Keratinocyte (primary cell): ENCODE data around the gene LRRC51. TPM values are rescaled to one million over a fixed set of nuclear protein-coding genes. Genes with fewer than 3 reads are reported as not detected.

Experiments used
- DNase-seq: peaks from one replicate; pipeline ENCODE4 v3.0.0-alpha.2; 2011; ENCODE audit warnings: low read depth, missing footprints, low spot score
- FAIRE-seq: peaks from 2 replicates; lab custom pipeline; 2011; peaks lifted over from hg19 to GRCh38; lab: Jason Lieb, UNC
- H2AFZ ChIP-seq: 2 replicates; pipeline ENCODE4 v1.6.0; 2012; ENCODE audit warnings: low read length, control low read depth, inconsistent platforms; ENCODE audit not compliant: control insufficient read depth
- H3K27ac ChIP-seq: 2 replicates; pipeline ENCODE4 v1.5.1; 2011; ENCODE audit warnings: low read length; ENCODE audit not compliant: control insufficient read depth, insufficient read depth
- H3K27me3 ChIP-seq: 3 replicates; pipeline ENCODE4 v1.6.0; 2011; ENCODE audit warnings: low read length; ENCODE audit not compliant: control insufficient read depth, insufficient read depth; ENCODE audit errors: extremely low read depth
- H3K36me3 ChIP-seq, 2 experiments: 2 replicates in 1 of 2; 3 replicates in 1 of 2; pipeline ENCODE4 v1.5.1; 2011; ENCODE audit warnings: low read length in 2 of 2, mild to moderate bottlenecking in 1 of 2; ENCODE audit not compliant: control insufficient read depth in 2 of 2, insufficient read depth in 2 of 2; ENCODE audit errors: extremely low read depth in 1 of 2
- H3K4me1 ChIP-seq: 3 replicates; pipeline ENCODE4 v1.5.1; 2011; ENCODE audit warnings: low read length; ENCODE audit not compliant: control insufficient read depth, insufficient read depth; ENCODE audit errors: extremely low read depth
- H3K4me2 ChIP-seq: 3 replicates; pipeline ENCODE4 v1.6.0; 2011; ENCODE audit warnings: low read depth, low read length; ENCODE audit not compliant: control insufficient read depth, insufficient read depth; ENCODE audit errors: extremely low read depth
- H3K4me3 ChIP-seq, 3 experiments: fragments of 200-600 bp in 1 of 3; sonication (generic) in 1 of 3; 2 replicates in 2 of 3; 3 replicates in 1 of 3; pipeline ENCODE4 v1.5.1; 2011 to 2016; ENCODE audit warnings: low read length in 3 of 3, mild to moderate bottlenecking in 3 of 3, control low read depth in 2 of 3, inconsistent platforms in 1 of 3, low read depth in 1 of 3, mixed read lengths in 1 of 3, mixed run types in 1 of 3, moderate library complexity in 1 of 3; ENCODE audit not compliant: control insufficient read depth in 2 of 3, insufficient read depth in 2 of 3; ENCODE audit errors: extremely low read depth in 1 of 3
- H3K79me2 ChIP-seq: 2 replicates; pipeline ENCODE4 v1.6.0; 2012; ENCODE audit warnings: low read length; ENCODE audit not compliant: control insufficient read depth, insufficient read depth
- H3K9ac ChIP-seq: 3 replicates; pipeline ENCODE4 v1.6.0; 2011; ENCODE audit warnings: low read length; ENCODE audit not compliant: control insufficient read depth, insufficient read depth; ENCODE audit errors: extremely low read depth
- H3K9me1 ChIP-seq: 3 replicates; pipeline ENCODE4 v1.6.0; 2011; ENCODE audit warnings: low read length; ENCODE audit not compliant: control insufficient read depth, insufficient read depth; ENCODE audit errors: extremely low read depth
- H3K9me3 ChIP-seq: 2 replicates; pipeline ENCODE4 v1.5.1; 2012; ENCODE audit warnings: low read depth, low read length; ENCODE audit not compliant: control insufficient read depth
- H4K20me1 ChIP-seq: 3 replicates; pipeline ENCODE4 v1.6.0; 2011; ENCODE audit warnings: low read length; ENCODE audit not compliant: control insufficient read depth, insufficient read depth; ENCODE audit errors: extremely low read depth
- CTCF ChIP-seq, 3 experiments: IDR thresholded peaks in 1 of 3; conservative IDR thresholded peaks in 1 of 3; optimal IDR thresholded peaks in 1 of 3; 2 replicates in 2 of 3; 3 replicates in 1 of 3; pipeline versions ENCODE3 to v1.5.1; 2011; ENCODE audit warnings: low read length in 3 of 3, mild to moderate bottlenecking in 3 of 3, moderate library complexity in 2 of 3, control low read depth in 1 of 3, inconsistent platforms in 1 of 3; ENCODE audit not compliant: insufficient read depth in 2 of 3; ENCODE audit errors: extremely low read depth in 1 of 3
- EZH2 ChIP-seq: IDR thresholded peaks from one replicate; pipeline ENCODE4 v1.6.1; 2012; ENCODE audit warnings: inconsistent platforms, mild to moderate bottlenecking, low read length, moderate library complexity
- dilution Hi-C: fragments of 300-500 bp; cut with MboI; formaldehyde crosslinking; loops from one replicate; pipeline ENCODE4 v1.7.0; 2020; ENCODE audit warnings: low sequenced_read_pairs; ENCODE audit not compliant: extremely low pct_ligation_motif_present
- polyA plus RNA-seq, 5 experiments: library from polyadenylated mRNA; depleted of rRNA in 3 of 5; stranded (reverse) in 3 of 5; stranded (forward) in 1 of 5; unstranded in 1 of 5; fragments of >200 nt; gene quantifications; 1 replicate in 1 of 5; 2 replicates in 3 of 5; 3 replicates in 1 of 5; pipeline versions ENCODE4 v1.2.1 to v1.2.3, GENCODE V29; 2011 to 2012; ENCODE audit warnings: missing spikeins in 2 of 5, low read depth in 1 of 5, low replicate concordance in 1 of 5

LRRC51 gene
- polyA plus RNA-seq, 1 donor (not counting 4 experiments of a cell fraction or from before 2014, with no cell fraction given), result 5.2 TPM

GRCh38 chr11:72075109-72075508 is 5.5 kb upstream of the LRRC51 start:
- no peak for DNase-seq
- FAIRE-seq, result no peak
- H3K36me3 ChIP-seq, result no peaks in the 10 kb centered on the region
- no peaks in the 10 kb centered on the region for H3K9me3 ChIP-seq
- TF ChIP-seq CTCF (optimal IDR thresholded peaks at IDR 0.05 in 1 of 3, IDR thresholded peaks at IDR 0.05 in 1 of 3, conservative IDR thresholded peaks at IDR 0.05 in 1 of 3; ENCODE audit: extremely low read depth in 1 of 3, insufficient read depth in 2 of 3, low read length in 3 of 3), result peak in 2 of 3 experiments; percentile 28 to 34
- TF ChIP-seq EZH2, result no peak
- H3K4me2 ChIP-seq, result no peak overlapping the region
- no peaks in the 10 kb centered on the region for H4K20me1 ChIP-seq
- H3K27ac ChIP-seq, result no peak overlapping the region
- H3K9me1 ChIP-seq, result no peaks in the 10 kb centered on the region
- peaks cover 44% of the 10 kb centered on the region for H3K4me1 ChIP-seq
- H2AFZ ChIP-seq, result no peak overlapping the region
- H3K79me2 ChIP-seq, result peaks cover 91% of the 10 kb centered on the region
- no peak overlapping the region for H3K4me3 ChIP-seq
- H3K9ac ChIP-seq, result no peak overlapping the region
- no peaks in the 10 kb centered on the region for H3K27me3 ChIP-seq
- dilution Hi-C loops, result no loop called here

- DNase-seq, result no peak
- no peaks in the 10 kb centered on the region for H4K20me1 ChIP-seq
- FAIRE-seq, result no peak
- no peak overlapping the region for H3K9ac ChIP-seq
- no peak overlapping the region for H3K27ac ChIP-seq
- H2AFZ ChIP-seq, result no peak overlapping the region
- H3K4me2 ChIP-seq, result no peak overlapping the region
- no peaks in the 10 kb centered on the region for H3K27me3 ChIP-seq
- H3K4me1 ChIP-seq, result peaks cover 37% of the 10 kb centered on the region
- H3K36me3 ChIP-seq, result no peaks in the 10 kb centered on the region
- dilution Hi-C loops, result no loop called here
- H3K9me1 ChIP-seq, result no peaks in the 10 kb centered on the region
- H3K9me3 ChIP-seq, result no peaks in the 10 kb centered on the region
- H3K4me3 ChIP-seq, result no peak overlapping the region
- H3K79me2 ChIP-seq, result peaks cover 85% of the 10 kb centered on the region
- TF ChIP-seq CTCF (optimal IDR thresholded peaks at IDR 0.05 in 1 of 3, IDR thresholded peaks at IDR 0.05 in 1 of 3, conservative IDR thresholded peaks at IDR 0.05 in 1 of 3; ENCODE audit: extremely low read depth in 1 of 3, insufficient read depth in 2 of 3, low read length in 3 of 3), result no peak
- TF ChIP-seq EZH2, result no peak
Observed at GRCh38 chr11:72075756-72076155, 4.9 kb upstream of the LRRC51 start.
